ENCODE data around the gene EPHB6.

Gene EPHB6

DNA sequence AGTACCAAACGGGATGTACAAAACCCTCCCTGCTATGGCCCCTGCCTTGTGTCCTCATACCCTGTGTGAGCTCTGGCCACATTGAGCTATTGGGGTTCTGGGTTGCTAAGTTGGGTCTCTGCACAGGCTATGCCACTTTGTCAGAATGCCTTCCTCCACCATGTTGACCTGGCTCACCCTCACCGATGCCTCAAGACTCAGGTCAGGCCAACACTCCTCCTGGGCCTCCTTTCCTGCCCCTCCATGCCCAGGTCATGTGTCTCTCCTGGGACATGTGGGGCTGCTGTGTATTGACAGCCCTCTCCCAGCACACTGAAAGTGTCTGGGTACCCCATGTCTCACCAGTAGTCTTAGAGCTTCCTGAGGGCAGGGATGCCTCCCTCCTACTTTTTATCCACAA lies 64.0 kb downstream of the EPHB6 start:
- TF ChIP-seq CTCF (IDR thresholded peaks at IDR 0.05; ENCODE audit: insufficient read depth, low read length, missing control alignments), result no peak
- no peak overlapping the region for H3K4me3 ChIP-seq (ENCODE audit: low read depth, low read length)
- ChIA-PET POLR2A (interaction anchor here (0.6 kb wide), 1 partner anchor 15 kb away, joined by 3 read pairs; no protein-coding TSS in a partner anchor), CTCF (no interaction called here)
- no peak for DNase-seq (ENCODE audit: low read depth, low spot score)

GRCh38 chr7:142919656-142920055 lies 64.8 kb downstream of the EPHB6 start:
- CTCF ChIA-PET, result no interaction called here
- POLR2A ChIA-PET, result no interaction called here
- H3K4me3 ChIP-seq (ENCODE audit: low read depth, low read length), result no peak overlapping the region
- DNase-seq (ENCODE audit: low read depth, low spot score), result no peak
- TF ChIP-seq CTCF (IDR thresholded peaks at IDR 0.05; ENCODE audit: insufficient read depth, low read length, missing control alignments), result no peak
